Measurements from ENCODE around the gene TRIP13.
"Not testable (repeated sequence)": the region's sequence is repeated elsewhere in the genome, so short reads cannot be mapped to it uniquely, and the experiment has no call there.

The TRIP13 gene, protein sequence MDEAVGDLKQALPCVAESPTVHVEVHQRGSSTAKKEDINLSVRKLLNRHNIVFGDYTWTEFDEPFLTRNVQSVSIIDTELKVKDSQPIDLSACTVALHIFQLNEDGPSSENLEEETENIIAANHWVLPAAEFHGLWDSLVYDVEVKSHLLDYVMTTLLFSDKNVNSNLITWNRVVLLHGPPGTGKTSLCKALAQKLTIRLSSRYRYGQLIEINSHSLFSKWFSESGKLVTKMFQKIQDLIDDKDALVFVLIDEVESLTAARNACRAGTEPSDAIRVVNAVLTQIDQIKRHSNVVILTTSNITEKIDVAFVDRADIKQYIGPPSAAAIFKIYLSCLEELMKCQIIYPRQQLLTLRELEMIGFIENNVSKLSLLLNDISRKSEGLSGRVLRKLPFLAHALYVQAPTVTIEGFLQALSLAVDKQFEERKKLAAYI

DNA sequence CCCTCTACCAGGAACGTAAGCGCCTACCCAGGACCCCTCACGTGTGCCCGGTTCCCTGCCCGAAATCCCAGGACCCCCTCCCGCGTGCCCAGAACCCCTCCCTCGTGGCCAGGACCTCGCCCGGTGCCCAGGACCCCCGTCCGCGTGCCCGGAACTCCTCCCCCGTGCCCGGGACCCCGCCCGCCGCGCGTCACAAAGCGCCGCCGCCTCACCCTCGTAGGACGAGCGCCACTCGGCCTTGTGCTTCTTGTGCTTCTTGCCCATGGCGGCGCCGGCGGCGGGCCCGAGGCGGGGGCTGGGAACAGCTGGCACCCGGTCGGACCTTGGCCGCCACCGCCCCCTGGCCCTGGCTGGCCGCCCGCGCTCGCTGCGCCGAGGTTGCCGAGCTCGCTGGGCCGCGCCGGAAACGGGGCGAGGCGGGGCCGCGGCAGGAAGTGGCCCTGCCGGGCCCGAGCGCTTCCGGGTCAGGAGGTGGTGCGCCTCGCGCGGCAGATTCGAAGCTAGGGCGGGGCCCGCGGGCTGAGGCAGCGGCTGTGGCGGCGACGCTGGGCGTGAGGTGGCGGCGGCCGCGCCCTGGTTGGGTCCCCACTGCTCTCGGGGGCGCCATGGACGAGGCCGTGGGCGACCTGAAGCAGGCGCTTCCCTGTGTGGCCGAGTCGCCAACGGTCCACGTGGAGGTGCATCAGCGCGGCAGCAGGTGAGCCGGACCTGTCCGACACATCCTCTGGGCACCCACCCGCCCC is at the start of gene TRIP13, which contains the start of gene BRD9:
TRIP13 (plus strand) TSS at position 491 of the 743 bp plus-strand sequence; CDS start at position 606, 115 bp downstream.
BRD9 (minus strand) TSS at position 408 of the 743 bp plus-strand sequence; CDS start at position 264, 144 bp downstream.
- Mint-ChIP-seq H3K27me3 (no peaks in the 10 kb centered on the region), H3K36me3 (ENCODE audit: low read depth) (peaks cover 73% of the 10 kb centered on the region), H3K27ac (peak within 1 kb of the TSS; percentile 92), H3K9me3 (no peaks in the 10 kb centered on the region), H3K4me1 (ENCODE audit: low read depth) (peaks cover 36% of the 10 kb centered on the region), H3K4me3 (peak within 1 kb of the TSS; percentile 87)

DNA sequence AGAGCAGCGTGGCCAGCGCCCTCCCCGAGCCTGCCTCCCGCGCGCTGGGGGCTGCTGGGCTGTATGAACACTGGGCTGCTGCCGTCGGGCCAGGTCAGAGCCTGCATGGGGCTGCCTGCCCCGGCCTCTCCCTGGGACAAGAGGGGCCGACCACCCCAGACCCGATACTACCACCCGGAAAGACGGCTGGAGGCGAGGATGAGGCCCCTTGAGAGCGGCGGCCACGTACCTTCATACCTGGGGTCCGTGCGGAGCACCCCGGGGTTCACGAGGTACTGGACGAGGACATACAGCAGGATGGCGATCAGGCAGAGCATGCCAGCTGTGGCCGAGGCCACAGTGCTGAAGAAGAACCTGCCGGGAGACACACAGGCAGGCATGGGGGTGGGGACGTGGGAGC is 49.3 kb upstream of the TRIP13 start:
- not testable (repeated sequence) for H3K27ac Mint-ChIP-seq; H3K27me3 Mint-ChIP-seq; H3K9me3 Mint-ChIP-seq; H3K36me3 Mint-ChIP-seq (ENCODE audit: low read depth); H3K4me3 Mint-ChIP-seq; H3K4me1 Mint-ChIP-seq (ENCODE audit: low read depth)

DNA sequence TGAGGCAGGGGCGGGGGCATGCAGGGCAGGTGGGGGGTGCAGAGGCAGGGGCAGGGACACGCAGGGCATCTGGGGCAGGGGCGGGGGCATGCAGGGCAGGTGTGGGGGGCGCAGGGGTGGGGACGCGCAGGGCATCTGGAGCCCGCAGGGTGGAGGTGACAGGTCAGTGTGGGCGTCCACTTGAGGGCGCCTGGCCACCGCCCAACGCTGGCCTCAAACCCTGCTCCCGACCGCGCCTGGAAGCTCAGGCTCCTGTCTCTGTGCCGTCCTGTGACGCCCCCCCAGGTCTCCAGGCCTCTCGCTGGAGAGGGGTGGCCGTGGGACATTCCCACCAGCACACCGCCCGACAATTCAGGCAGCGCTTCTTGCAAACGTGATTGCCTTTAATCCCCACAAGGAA is 48.8 kb upstream of the TRIP13 start:
- H3K27ac Mint-ChIP-seq; H3K36me3 Mint-ChIP-seq (ENCODE audit: low read depth); H3K9me3 Mint-ChIP-seq; H3K4me1 Mint-ChIP-seq (ENCODE audit: low read depth); H3K4me3 Mint-ChIP-seq; H3K27me3 Mint-ChIP-seq: not testable (repeated sequence)

DNA sequence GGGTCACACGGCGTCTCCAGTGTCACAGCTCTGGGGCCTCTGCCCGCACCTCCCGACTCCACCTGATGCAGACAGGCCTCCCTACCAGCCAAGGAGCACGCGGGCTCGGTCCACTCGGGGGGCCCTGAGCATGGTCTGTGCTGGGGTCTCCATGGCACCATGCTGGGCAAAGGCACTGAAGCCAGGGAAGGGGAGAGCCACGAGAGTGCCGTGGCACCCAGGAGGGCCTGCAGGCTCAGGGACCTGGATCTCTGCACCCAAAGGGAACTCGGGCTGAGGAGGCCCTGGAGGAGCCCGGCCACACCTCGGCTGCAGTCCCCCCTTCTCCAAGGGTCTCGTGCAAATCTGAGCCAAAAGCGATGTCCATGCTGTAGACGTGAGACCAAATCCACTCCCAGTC is 48.3 kb upstream of the TRIP13 start:
- H3K27me3 Mint-ChIP-seq; H3K36me3 Mint-ChIP-seq (ENCODE audit: low read depth); H3K4me1 Mint-ChIP-seq (ENCODE audit: low read depth); H3K27ac Mint-ChIP-seq; H3K4me3 Mint-ChIP-seq; H3K9me3 Mint-ChIP-seq: not testable (repeated sequence)

DNA sequence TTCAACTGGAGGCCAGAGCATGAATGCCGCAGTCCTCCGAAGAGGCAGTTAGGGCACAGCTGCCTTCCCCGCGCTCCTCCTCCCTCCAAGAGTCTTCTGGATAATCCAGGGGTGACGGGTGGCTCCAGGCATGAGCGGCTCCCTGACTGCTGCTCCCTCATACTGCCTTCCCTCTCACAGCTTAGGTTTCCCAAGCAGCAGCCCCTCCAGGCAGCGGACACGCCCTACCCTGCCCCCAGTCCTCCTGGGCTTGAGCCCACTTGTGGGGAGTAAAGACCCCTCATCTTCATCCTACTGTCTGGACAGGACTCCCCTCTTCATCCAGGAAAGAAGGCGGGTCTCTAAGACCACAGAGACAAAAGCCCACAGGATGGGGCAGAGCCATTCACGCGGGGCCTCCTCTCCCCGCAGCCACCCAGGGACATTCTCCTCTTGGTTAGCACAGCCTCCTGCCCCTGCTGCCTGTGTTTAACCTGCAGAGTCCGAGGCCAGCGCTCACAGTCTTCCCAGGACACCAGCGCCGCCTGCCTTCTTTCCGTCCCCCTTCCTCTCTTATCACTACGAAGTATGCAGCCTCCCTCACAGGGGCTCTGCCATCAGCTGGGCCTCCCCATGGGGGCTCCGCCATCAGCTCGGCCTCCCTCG is 47.5 kb upstream of the TRIP13 start:
- H3K9me3 Mint-ChIP-seq; H3K27ac Mint-ChIP-seq; H3K4me1 Mint-ChIP-seq (ENCODE audit: low read depth); H3K27me3 Mint-ChIP-seq; H3K36me3 Mint-ChIP-seq (ENCODE audit: low read depth); H3K4me3 Mint-ChIP-seq: not testable (repeated sequence)

DNA sequence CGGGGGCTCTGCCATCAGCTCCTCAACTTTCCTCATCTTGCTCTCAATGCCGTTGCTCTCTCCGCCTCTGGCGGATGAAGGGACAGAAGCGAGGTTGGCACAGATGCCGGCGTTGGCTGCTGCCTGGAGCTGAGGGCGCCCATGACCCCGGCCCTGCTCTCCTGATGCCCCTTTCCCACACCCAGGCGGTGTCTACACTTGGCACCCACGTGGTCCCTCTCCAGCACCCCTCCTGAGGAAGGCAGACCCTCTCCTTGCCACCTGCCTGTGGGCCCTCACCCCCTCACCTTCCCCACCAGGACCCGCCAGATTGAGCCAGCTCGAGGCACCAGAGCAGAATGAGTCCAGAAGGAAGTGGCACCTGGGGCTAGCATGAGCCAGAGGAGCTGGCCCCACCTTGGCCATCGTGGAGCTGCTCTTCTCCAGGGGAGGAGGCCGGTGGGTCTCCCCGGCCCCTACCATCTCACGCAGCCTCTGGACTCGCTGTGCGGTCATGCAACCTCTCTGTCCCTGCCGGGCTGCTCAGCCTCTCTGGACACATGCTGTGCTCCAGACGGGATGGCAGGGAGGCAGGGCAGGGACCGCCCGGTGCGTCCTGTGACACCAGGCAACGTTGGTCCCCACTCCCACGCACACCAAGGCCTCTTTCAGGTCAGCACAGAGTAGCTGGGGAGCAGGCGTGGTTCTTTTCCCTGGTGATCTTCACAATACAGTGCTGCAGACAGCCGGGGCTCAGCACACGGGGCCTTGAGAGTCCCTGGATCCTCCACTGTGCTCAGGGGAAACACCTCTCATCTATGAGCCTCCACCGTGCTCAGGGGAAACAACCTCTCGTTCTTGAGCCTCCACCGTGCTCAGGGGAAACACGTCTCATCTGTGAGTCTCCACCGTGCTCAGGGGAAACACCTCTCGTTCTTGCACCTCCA is 46.7 kb upstream of the TRIP13 start:
- H3K27ac Mint-ChIP-seq: peak overlapping the region; percentile 59
- not testable (repeated sequence) for H3K4me3 Mint-ChIP-seq; H3K9me3 Mint-ChIP-seq; H3K4me1 Mint-ChIP-seq (ENCODE audit: low read depth); H3K36me3 Mint-ChIP-seq (ENCODE audit: low read depth); H3K27me3 Mint-ChIP-seq

DNA sequence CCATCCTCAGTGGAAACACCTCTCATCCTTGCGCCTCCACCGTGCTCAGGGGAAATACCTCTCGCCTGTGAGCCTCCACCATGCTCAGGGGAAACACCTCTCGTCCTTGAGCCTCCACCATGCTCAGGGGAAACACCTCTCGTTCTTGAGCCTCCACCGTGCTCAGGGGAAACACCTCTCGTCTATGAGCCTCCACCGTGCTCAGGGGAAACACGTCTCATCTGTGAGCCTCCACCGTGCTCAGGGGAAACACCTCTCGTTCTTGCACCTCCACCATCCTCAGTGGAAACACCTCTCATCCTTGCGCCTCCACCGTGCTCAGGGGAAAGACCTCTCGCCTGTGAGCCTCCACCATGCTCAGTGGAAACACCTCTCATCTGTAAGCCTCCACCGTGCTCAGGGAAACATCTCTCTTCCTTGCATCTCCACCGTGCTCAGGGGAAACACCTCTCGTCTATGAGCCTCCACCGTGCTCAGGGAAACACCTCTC is 46.0 kb upstream of the TRIP13 start:
- not testable (repeated sequence) for H3K4me3 Mint-ChIP-seq

DNA sequence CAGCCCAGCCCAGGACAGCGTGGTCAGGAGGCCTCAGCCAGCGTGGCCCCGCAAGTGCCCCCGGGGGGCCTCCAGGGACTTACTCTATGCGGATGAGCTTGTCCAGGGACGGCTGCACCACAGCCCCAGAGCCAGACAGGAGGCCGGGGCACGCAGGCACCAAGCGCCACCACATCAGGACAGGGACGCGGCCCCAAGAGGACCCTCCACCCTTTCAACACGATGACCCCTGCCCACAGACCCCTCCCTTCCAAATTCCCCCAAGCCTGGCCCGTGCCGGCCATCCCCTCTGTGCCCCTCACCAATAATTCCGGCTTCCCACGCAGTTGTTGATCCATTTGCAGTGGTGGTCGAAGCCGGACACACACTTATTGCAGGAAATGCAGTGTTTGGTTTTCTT is 45.5 kb upstream of the TRIP13 start:
- not testable (repeated sequence) for H3K9me3 Mint-ChIP-seq; H3K36me3 Mint-ChIP-seq (ENCODE audit: low read depth); H3K4me3 Mint-ChIP-seq; H3K27me3 Mint-ChIP-seq; H3K4me1 Mint-ChIP-seq (ENCODE audit: low read depth); H3K27ac Mint-ChIP-seq

More for the DNA sequence above, 46.0 kb upstream of the TRIP13 start:
- peak overlapping the region; percentile 59 for H3K27ac Mint-ChIP-seq
- not testable (repeated sequence) for H3K4me1 Mint-ChIP-seq (ENCODE audit: low read depth); H3K36me3 Mint-ChIP-seq (ENCODE audit: low read depth); H3K9me3 Mint-ChIP-seq; H3K27me3 Mint-ChIP-seq

DNA sequence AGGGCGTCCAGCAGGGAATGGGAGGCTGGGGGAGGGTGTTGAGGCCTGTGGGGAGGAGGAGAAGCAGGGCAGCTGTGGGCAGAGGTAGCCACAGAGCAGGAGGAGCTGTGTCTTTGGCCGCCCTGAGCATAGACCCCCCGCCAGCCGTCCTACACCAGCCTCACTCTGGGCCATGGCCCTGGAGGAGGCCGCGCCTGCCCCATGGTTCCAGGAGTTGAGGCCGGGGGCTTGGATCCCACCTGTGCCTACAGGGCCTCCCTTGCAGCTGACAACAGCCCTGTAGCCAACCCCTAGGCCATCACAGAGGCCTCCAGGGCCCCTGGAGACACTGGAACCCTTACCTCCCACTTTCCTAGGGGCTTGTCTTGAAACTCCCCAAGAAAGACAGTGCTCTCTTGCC is 44.9 kb upstream of the TRIP13 start:
- H3K27ac Mint-ChIP-seq; H3K4me3 Mint-ChIP-seq; H3K36me3 Mint-ChIP-seq (ENCODE audit: low read depth); H3K9me3 Mint-ChIP-seq; H3K4me1 Mint-ChIP-seq (ENCODE audit: low read depth); H3K27me3 Mint-ChIP-seq: not testable (repeated sequence)

DNA sequence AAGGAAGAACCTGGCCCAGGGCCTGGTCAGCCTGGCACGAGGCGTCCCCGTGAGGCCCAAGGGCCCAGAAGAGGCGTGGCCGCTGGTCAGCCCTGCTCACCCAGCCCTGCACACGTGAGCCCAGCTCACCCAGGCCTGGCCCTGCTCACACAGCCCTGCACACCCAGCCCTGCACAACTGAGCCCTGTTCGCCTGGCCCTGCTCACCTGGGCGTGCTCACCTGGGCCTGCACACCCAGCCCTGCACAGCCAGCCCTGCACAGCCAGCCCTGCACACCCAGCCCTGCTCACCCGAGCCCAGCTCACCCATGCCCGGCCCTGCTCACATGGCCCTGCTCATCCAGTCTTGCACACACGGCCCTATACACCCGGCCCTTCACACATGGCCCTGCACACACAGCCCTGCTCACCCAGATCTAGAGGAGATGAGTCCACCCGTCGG is 44.0 kb upstream of the TRIP13 start:
- Mint-ChIP-seq H3K36me3 (ENCODE audit: low read depth) (no peaks in the 10 kb centered on the region), H3K4me3 (no peak overlapping the region), H3K27me3 (no peaks in the 10 kb centered on the region), H3K9me3 (no peaks in the 10 kb centered on the region), H3K27ac (no peak overlapping the region), H3K4me1 (ENCODE audit: low read depth) (peaks cover 7% of the 10 kb centered on the region)

DNA sequence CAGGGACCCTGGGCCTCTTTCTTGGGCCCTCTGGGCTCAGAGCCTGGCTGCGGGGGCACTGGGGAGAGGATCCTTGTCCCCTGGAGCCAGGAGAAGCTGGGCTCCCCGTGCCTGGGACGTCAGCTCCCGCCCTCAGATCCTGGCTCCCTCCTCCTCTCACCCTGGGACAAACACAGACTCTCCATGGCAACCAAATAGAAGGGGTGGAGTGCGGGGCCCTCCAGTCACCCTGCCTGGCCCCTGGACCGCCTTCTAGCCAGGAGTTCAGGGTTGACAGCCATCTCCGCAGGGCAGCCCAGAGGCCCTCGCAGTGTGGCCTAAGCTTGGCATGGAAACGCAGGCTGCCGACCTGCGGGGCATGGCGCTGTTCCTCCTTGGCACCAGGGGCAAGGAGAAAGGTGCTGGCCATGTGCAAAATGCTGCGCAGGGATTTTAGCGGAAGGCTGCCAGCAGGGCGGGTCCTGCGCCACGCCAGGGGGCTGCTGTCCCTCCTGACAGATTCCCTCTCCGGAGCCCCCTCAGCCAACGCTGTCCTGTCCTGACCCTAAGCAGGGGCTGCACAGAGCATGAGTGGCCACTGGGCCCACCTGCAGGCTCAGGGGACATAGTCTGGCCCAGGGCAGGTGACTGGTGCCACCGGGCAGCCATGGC is 42.9 kb upstream of the TRIP13 start:
- H3K27ac Mint-ChIP-seq: no peak overlapping the region
- no peaks in the 10 kb centered on the region for H3K27me3 Mint-ChIP-seq
- no peak overlapping the region for H3K4me3 Mint-ChIP-seq
- H3K9me3 Mint-ChIP-seq: no peaks in the 10 kb centered on the region
- no peaks in the 10 kb centered on the region for H3K36me3 Mint-ChIP-seq (ENCODE audit: low read depth)
- peaks cover 7% of the 10 kb centered on the region for H3K4me1 Mint-ChIP-seq (ENCODE audit: low read depth)

DNA sequence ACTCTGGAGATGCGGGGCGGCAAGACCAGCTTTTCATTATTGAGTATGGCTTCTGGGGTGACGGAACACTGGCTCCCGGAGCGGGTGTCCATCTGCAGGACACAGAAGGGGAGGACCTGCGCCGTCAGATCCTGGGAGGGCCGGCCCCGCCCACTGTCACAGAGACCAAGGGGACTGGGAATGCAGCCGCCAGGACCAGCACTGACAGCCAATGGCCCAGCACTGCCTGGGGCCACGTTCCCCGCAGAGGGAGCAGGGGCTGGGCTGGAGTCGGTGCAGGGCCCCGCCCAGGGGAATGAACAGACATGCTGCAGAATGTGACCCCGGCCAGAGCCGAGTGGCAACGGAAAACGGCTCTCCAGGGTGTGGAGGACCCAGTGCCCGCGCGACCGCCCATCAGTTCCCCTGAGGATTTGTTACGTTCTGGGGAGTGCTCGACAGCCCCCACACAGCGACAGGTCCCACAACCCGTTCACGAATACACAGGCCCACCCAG is 42.1 kb upstream of the TRIP13 start, which contains the start of gene ZDHHC11:
ZDHHC11 (minus strand) TSS at position 476 of the 496 bp plus-strand sequence; CDS start at position 92, 384 bp downstream.
- no peaks in the 10 kb centered on the region for H3K9me3 Mint-ChIP-seq
- no peaks in the 10 kb centered on the region for H3K36me3 Mint-ChIP-seq (ENCODE audit: low read depth)
- peaks cover 7% of the 10 kb centered on the region for H3K4me1 Mint-ChIP-seq (ENCODE audit: low read depth)
- H3K4me3 Mint-ChIP-seq: no peak within 1 kb of the TSS
- no peak within 1 kb of the TSS for H3K27ac Mint-ChIP-seq
- no peaks in the 10 kb centered on the region for H3K27me3 Mint-ChIP-seq

DNA sequence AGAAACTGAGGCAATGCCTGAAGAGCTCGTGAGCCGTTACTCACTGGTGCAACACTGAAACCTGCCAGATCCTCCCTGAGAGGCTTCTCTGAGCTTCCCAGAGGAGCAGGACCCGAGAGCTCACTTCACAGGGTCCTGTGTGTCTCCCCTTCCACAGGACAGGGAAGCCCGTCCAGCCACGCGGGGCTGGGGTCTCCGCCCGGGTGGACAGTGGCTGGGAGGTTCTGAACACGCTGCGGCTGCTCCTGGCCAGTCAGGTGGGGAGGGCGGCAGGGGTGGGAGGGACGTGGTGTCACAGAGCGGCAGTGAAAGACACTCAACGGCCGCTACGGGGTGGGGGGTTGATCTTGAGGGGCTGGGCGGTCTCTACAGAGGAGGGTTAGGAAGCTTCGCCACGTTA is 41.6 kb upstream of the TRIP13 start:
- Mint-ChIP-seq H3K27ac (no peak overlapping the region), H3K27me3 (no peaks in the 10 kb centered on the region), H3K4me3 (no peak overlapping the region), H3K9me3 (no peaks in the 10 kb centered on the region), H3K4me1 (ENCODE audit: low read depth) (peaks cover 7% of the 10 kb centered on the region), H3K36me3 (ENCODE audit: low read depth) (no peaks in the 10 kb centered on the region)

DNA sequence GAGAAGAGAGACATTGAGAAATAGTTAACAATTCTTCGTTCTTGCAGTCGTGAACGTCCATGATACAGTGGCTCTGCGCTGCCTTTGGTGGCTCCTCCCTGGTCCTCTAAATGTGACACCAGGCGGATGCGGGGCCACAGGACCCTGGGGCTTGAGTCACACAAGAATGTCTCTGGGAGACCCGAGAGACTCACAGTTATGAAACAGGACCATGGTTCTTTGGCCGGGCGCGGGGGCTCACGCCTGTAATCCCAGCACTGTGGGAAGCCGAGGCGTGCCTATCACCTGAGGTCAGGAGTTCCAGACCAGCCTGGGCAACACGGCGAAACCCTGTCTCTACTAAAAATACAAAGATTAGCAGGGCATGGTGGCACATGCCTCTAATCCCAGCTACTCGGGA is 41.1 kb upstream of the TRIP13 start:
- Mint-ChIP-seq H3K9me3 (no peaks in the 10 kb centered on the region), H3K4me3 (no peak overlapping the region), H3K36me3 (ENCODE audit: low read depth) (no peaks in the 10 kb centered on the region), H3K27ac (no peak overlapping the region), H3K27me3 (no peaks in the 10 kb centered on the region), H3K4me1 (ENCODE audit: low read depth) (peaks cover 4% of the 10 kb centered on the region)
